Measurements from ENCODE around the gene SHOC1. TPM values are rescaled to one million over a fixed set of nuclear protein-coding genes. Genes with fewer than 3 reads are reported as not detected.

SHOC1 gene
- total RNA-seq, 1 experiment from 2014 or later, result 1.1 TPM

- ATAC-seq (no peak), DNase-seq (ENCODE audit: low read depth, low spot score) (no peak)
- no TSS peak for BruUV-seq (replicated peaks)
- Histone ChIP-seq H3K9ac (ENCODE audit: low read length) (no peak overlapping the region), H4K20me1 (ENCODE audit: insufficient read depth) (no peaks in the 10 kb centered on the region), H3K4me3 (replicated peaks in 1 of 2; ENCODE audit: low read depth in 1 of 2, low read length in 2 of 2) (no peak overlapping the region), H3K4me2 (ENCODE audit: low read length) (no peak overlapping the region), H3K79me2 (ENCODE audit: insufficient read depth, low read length) (no peaks in the 10 kb centered on the region), H3K9me3 (ENCODE audit: control insufficient read depth in 1 of 2, insufficient read depth in 1 of 2, low read depth in 1 of 2, low read length in 2 of 2) (no peaks in the 10 kb centered on the region), H3K4me1 (ENCODE audit: control insufficient read depth in 1 of 2, insufficient read depth in 2 of 2, low read length in 2 of 2) (peaks cover 0 to 17% of the 10 kb centered on the region in 2 experiments; a peak in 3 of 4 replicates), H3K36me3 (ENCODE audit: control insufficient read depth in 1 of 2, insufficient read depth in 2 of 2, low read length in 2 of 2) (no peaks in the 10 kb centered on the region), H3K27me3 (ENCODE audit: insufficient read depth, low read length) (no peaks in the 10 kb centered on the region), H2AFZ (ENCODE audit: low read depth, low read length, poor library complexity, severe bottlenecking) (no peak overlapping the region), H3K27ac (ENCODE audit: low read depth, low read length) (no peak overlapping the region), H3K9me2 (ENCODE audit: insufficient read depth) (no peaks in the 10 kb centered on the region)
- ChIA-PET CTCF (no interaction called here), RAD21 (ENCODE audit: low non-redundant PET in 1 of 2, low total read pairs in 2 of 2, uncharacterized antibody in 2 of 2, unreplicated experiment in 2 of 2) (no interaction called here), POLR2A (no interaction called here)
- intact Hi-C loops (cut with micrococcal nuclease), result no loop called here
- no peak for TF ChIP-seq TCF7L2 (IDR thresholded peaks at IDR 0.05; ENCODE audit: borderline replicate concordance, extremely low read depth, insufficient read depth, insufficient read length)
- no peak for TF ChIP-seq REST (IDR thresholded peaks at IDR 0.05; ENCODE audit: low read depth)
- TF ChIP-seq SIN3A (IDR thresholded peaks at IDR 0.05; ENCODE audit: low read depth), result no peak
- no peak for TF ChIP-seq ZBTB33 (IDR thresholded peaks at IDR 0.05; ENCODE audit: extremely low read depth, insufficient replicate concordance, low read length)
- TF ChIP-seq EZH2 (IDR thresholded peaks at IDR 0.05), result no peak
- no peak for TF ChIP-seq SRF (IDR thresholded peaks at IDR 0.05; ENCODE audit: low read depth)
- TF ChIP-seq POLR2AphosphoS5 (IDR thresholded peaks at IDR 0.05; ENCODE audit: low read depth, low read length), result no peak
- no peak for TF ChIP-seq JUND (IDR thresholded peaks at IDR 0.05)
- no peak for TF ChIP-seq RAD21 (IDR thresholded peaks at IDR 0.05; ENCODE audit: low read depth)
- TF ChIP-seq POLR2A (IDR thresholded peaks at IDR 0.05; ENCODE audit: borderline replicate concordance, extremely low read depth, insufficient read depth, insufficient read length), result no peak
- TF ChIP-seq ELF1 (IDR thresholded peaks at IDR 0.05; ENCODE audit: borderline replicate concordance, low read depth), result no peak
- TF ChIP-seq SP1 (IDR thresholded peaks at IDR 0.05; ENCODE audit: low read depth), result no peak
- TF ChIP-seq, protein P1, sequence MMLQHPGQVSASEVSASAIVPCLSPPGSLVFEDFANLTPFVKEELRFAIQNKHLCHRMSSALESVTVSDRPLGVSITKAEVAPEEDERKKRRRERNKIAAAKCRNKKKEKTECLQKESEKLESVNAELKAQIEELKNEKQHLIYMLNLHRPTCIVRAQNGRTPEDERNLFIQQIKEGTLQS (IDR thresholded peaks at IDR 0.05), result no peak
- TF ChIP-seq YY1 (IDR thresholded peaks at IDR 0.05; ENCODE audit: extremely low read depth, insufficient replicate concordance, low read depth, low read length), result no peak
These were observed 9.2 kb upstream of the SHOC1 start for GRCh38 chr9:111803924-111804323.
